Measurements from ENCODE around the gene MRNIP.
"Not testable (repeated sequence)": the region's sequence is repeated elsewhere in the genome, so short reads cannot be mapped to it uniquely, and the experiment has no call there.

The MRNIP gene

GRCh38 chr5:179792612-179793467, 65.8 kb downstream of the MRNIP start:
- no peak for DNase-seq (ENCODE audit: low read depth)

GRCh38 chr5:179791881-179792611, 66.6 kb downstream of the MRNIP start:
- DNase-seq (ENCODE audit: low read depth): no peak

DNA sequence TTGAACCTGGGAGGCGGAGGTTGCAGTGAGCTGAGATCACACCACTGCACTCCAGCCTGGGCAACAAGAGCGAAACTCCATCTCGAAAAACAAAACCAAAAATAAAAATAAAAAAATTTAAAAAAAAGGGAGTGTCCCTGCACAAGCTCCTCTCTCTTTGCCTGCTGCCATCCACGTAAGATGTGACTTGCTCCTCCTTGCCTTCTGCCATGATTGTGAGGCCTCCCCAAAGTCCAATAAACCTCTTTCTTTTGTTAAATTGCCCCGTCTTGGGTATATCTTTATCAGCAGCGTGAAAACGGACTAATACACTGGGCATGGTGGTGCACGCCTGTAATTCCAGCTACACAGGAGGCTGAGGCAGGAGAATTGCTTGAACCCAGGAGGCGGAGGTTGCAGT, 69.3 kb downstream of the MRNIP start:
- DNase-seq (ENCODE audit: low read depth): not testable (repeated sequence)

DNA sequence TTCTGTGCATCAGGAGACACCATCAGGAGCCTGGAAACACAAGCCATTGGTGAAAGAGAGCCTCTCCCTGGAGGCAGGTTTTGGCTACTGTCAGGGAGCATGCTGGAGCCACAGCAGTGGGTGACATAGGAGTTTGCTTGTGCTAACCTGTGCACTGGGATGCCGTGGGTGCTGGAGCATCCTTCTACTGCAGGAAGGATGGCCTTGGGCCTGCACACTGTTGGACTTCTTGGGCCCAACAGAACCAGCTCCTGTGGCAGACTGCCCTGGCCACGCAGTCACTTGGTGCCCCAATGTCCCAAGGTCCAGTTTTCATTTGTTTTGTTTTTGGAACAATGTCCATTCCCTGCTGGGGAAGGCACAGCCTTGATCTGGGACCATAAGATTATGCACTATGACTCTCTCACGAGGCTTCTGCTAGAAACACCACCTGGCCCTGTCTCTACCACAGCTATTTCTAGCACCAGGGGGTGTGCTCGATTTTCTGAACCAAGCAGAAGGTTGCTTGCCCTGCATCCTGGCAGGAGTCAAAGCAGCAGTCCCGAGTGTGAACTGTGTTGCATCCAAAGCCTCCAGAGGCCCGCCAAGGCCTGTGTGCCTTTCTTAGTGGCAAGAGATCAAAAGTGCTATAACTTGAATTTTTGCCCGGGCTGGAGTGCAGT, 70.3 kb downstream of the MRNIP start:
- DNase-seq (ENCODE audit: low read depth): no peak
